ENCODE data around the gene REPIN1.

The REPIN1 gene

DNA sequence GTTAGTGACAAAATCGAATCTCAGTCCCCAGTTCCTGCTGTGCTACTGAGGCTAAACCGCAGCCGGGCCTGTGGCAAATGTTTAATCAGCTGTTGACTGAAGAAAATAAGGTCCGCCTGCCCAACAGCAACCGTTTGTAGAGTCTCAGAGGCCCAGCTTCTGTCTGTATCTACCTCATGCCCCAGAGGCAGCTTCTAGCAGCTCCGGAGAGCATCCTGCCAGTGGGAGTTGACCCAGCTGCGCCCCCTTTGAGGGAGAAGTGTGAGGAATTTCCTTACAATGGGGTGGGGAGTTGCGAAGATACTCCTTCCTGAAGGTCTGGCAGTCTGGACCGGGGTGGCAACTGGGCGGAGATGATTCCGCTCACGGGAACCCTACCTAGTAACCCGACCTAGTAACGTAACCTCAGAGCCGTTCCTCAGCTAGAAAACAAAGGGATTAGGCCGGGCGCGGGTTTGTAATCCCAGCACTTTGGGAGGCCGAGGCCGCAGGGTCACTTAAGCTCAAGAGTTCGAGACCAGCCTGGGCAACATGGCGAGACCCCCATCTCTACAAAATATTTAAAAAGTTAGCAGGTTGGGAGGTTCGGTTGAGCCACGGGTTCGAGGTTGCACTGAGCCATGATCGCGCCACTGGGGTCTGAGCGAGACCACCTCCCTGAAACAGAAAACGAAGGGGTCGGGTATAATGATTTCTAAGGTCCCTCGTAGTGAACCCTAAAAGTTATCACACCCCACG, 9.7 kb downstream of the REPIN1 start:
- peak overlapping the region; percentile 92 for H3K27ac ChIP-seq
- TF ChIP-seq, protein P1, sequence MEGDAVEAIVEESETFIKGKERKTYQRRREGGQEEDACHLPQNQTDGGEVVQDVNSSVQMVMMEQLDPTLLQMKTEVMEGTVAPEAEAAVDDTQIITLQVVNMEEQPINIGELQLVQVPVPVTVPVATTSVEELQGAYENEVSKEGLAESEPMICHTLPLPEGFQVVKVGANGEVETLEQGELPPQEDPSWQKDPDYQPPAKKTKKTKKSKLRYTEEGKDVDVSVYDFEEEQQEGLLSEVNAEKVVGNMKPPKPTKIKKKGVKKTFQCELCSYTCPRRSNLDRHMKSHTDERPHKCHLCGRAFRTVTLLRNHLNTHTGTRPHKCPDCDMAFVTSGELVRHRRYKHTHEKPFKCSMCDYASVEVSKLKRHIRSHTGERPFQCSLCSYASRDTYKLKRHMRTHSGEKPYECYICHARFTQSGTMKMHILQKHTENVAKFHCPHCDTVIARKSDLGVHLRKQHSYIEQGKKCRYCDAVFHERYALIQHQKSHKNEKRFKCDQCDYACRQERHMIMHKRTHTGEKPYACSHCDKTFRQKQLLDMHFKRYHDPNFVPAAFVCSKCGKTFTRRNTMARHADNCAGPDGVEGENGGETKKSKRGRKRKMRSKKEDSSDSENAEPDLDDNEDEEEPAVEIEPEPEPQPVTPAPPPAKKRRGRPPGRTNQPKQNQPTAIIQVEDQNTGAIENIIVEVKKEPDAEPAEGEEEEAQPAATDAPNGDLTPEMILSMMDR (conservative IDR thresholded peaks at IDR 0.05), result no peak; the same call in 1 of the 2 replicates

GRCh38 chr7:150378853-150379440, 10.3 kb downstream of the REPIN1 start, which contains the start of gene ZNF775:
ZNF775 (plus strand) TSS chr7:150379330; CDS start chr7:150388471, 9,141 bp downstream.
- peak within 1 kb of the TSS; percentile 92 for H3K27ac ChIP-seq
- TF ChIP-seq, protein P1 (conservative IDR thresholded peaks at IDR 0.05), result no peak

DNA sequence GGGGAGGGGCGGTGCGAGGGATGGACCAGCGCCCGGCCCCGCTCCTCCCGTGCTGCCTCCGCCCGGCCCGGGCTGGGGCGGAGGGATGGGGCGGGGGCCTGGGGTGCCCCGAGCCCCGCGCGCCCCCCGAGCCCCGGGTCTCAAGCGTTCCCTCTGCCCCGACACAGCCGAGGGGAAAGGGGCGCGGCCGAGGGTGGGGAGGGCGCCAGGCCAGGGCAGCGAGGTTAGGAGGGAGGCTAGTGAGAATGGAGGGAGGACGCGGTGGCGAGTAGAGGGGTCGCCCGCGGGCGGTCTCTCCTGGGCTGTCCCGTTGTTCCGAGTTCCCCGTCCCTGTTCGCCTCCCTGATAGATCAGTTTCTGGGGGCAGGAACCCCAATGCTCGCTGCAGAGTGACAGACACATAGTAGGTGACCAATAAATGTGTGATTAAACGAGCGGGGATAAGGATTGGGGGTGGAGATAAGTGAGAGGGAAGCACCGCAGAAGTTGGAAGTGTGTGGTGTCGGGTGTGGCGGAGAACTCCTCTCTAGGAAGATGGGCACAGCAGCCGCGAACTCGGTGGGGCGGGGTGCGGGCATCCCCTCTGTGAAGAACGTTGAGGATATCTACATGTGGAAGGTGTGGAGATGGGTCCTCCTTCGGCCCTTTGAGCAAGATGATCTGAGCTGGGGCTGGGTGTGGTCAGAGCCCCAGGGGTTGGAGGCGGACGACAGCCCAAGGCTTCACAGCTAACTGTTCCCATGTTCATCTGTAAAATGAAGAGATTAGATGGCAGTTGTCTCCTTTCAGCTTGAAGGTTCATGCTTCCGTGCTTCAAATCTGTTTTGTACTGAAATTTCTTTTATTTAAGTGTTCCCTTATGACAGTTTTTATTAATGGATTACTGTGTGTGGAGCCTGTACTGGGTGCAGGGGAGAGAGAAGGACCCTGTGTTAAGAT, 11.1 kb downstream of the REPIN1 start:
- peak overlapping the region; percentile 92 for H3K27ac ChIP-seq
- TF ChIP-seq, protein P1 (conservative IDR thresholded peaks at IDR 0.05), result no peak

DNA sequence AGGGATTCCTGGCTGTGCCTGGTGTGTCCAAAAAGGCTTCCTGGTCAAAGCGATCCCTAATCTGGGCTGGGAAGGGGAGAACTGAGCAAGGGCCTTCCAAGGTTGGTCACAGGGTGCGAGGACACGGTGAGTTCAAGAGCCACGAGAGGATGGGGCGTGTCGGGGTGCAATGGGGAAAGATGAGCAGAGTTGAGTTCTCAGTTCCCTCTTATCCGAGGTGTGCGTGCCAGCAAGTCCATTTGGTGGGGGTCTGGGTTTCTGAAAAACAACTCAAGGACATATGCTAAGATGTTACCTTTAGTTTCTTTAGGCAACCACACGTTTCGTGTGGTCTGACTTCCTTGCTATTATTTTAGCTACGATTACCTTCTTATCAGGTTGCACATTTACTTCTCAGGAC, 11.8 kb downstream of the REPIN1 start:
- TF ChIP-seq, protein P1 (conservative IDR thresholded peaks at IDR 0.05), result no peak
- H3K27ac ChIP-seq, result peak overlapping the region; percentile 92; the same call in 1 of the 2 replicates

- no peak overlapping the region for H3K27ac ChIP-seq
Measured at GRCh38 chr7:150381096-150381495, 12.5 kb downstream of the REPIN1 start.

GRCh38 chr7:150381785-150382122, 13.1 kb downstream of the REPIN1 start:
- TF ChIP-seq, protein P1 (conservative IDR thresholded peaks at IDR 0.05), result no peak
- peak overlapping the region; percentile 41; the same call in 1 of the 2 replicates for H3K27ac ChIP-seq

More at GRCh38 chr7:150381096-150381495, 12.5 kb downstream of the REPIN1 start:
- TF ChIP-seq, protein P1 (conservative IDR thresholded peaks at IDR 0.05), result no peak

Measured in VCaP (cell line).